COLO829 (cell line): ENCODE data around the gene HLX.

ENCODE experiments used
- DNase-seq: peaks from one replicate; pipeline ENCODE4 v3.0.0; 2012; ENCODE audit warnings: low spot score

HLX gene

DNA sequence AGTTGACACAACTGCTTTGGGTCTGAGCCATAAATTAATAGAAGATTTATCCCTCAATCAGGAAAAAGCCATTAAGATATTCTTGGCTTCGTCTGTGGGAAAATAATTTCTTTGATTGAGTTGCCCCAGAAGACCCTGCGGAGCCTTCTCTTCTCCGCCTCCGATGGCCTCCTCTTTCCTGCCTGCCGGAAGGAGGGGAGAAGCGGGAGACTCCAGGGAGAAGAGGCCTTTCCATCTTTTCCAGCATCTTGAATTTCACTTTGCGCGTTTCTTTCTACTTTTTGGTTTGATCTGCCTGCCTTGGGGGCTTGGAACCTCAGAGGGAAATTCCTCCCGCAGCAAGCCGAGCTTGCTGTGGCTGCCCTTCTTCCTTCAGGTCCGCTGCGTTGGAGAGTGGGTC lies 16.8 kb downstream of the HLX start:
- DNase-seq = no peak

DNA sequence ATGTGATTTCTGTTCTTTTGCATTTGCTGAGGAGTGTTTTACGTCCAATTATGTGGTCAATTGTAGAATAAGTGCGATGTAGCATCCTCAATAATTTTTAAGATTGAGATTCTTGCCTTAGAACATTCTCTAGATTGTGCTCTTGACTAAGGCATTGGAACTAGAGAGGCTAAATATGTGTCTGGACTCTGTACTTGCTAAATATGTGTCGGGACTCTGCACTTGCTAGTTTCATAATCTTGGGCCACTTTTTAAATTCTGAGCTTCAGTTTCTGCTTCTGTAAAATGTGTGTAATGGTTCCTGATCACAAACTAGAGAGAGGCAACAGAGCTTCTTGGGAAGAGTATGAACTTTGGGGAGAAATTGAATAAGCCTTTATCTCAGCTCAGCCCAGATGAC lies 21.6 kb downstream of the HLX start:
- no peak for DNase-seq

DNA sequence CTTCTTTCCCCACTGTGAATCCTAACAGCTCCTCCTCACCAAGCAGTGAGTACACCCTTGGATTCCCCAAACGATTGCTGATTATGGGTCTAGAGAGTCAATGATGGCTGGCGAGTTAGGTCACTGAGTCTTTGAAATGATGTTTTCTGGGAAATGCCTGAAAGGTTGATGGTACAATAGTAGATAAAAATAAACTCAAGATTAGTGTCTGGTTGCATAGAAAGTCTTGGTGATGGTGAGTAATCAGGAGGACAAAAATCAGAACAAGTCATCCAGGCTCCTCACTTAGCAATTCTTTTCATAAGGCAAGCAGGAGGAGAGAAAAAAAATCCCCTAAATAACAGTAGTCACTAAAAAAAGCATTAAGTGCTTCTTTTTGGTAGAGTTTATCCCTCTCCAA lies 22.6 kb downstream of the HLX start:
- no peak for DNase-seq

DNA sequence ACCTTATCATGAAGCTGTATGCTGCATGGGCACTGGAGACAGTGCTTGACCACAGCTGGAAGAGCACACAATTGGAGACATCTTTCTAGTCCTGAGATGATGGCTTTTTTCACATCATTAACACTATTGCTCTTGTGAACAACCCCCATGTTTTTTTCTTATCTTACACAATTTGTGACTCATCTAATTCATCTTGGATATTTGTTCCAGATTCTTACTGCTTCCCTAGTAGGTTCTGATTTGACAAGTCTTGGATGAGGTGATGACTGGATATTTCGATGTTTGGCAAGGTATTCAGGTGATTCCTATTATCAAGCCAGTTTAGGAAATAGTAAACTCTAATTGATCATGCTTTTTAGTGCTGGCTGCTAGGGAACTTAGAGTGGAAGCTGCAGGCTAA lies 23.7 kb downstream of the HLX start:
- DNase-seq = no peak

DNA sequence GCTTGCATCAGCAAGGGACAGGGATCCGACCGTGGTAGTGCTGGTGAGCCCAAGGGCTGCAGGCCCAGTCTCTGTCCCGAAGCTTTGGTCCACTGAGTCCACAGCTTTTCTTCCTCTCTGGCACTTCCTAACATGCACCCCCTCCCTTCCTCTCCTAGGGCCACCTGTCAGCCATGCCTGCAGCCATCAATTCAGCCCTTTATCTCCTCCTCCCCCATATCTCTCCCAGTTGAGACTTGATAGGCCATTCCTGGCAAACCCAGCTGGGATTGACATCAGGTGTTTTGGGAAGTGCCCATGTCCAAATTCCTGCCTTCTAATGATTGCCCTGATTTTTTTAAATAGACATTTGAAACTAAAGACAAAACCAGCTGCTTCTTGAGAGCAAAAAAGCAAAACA lies 25.6 kb downstream of the HLX start:
- DNase-seq = no peak

DNA sequence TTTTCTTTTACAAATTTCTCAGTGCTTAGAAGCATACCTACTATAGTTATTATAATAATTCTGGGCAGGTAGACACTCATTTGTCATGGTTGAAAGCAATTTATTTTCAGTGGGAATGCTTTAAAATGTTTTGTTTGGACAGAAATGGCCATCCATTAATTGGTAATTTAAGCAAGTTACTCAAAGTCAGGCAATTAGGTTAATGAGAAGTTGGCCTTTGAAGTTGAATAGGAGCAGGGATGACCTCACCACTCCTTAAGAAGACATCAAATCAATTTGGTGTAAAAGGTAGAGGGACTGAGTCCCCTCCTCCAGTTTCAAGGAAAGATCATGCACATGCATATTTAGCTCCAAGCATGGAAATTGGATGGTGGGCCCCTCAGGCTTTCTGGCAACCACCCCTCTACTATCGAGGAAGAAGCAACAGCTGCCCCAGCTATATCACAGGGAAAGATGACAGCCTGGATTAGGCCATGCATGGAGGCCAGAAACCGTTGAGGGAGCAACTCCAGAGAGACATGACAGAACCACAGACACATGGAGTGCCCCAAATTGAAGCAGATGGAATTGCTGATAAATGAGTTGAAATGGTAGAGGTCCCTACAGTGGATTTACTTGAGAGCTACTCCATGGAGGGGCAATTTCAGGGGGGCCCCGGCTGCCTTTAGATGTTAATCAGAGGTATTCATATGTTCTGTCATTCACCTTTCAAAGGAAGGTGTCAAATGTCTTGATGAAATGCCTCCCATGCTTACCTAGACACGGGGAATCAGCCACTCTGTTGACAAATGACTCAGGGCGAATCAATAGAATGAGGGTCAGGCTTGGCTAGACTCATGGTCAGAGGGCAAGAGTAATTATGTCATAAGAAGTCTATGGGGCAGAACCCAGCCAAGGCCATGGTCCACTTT lies 26.7 kb downstream of the HLX start:
- DNase-seq = no peak

DNA sequence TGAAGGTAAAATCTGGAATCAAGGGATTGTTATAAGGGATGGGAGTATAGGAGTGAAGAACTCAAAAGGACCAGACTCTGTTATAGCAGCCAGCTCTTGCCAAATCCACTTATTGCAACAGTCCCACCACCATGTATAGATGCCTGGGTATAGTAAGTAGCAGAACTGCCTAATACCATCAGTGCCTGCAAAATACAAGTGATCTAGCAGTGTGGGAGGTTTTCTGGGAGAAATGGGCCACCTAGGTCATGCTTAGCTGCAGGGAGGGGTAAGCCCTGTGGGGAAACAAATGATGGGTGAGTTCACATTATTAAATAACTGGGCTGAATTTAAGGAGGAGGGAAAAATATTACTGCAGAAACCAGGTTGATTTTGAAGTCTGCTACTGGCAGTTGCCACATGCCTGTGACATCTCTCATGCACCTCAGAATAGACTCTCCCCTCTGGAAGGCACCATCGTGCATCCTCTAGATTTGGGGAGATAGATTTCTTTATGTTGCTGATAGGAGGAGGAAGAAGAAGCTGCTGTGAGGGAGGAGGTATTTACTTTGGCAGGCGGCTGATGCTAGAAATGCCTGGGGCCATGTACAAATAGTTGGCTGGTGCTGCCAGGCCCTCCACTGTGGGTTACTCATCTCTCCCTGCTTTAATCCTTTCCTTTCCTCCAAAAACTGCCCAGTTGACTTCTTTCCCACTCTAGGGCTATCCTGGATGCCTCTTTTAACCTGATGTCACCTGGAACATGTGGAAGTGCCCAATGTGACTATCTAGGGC lies 27.5 kb downstream of the HLX start:
- peak; percentile 30 for DNase-seq

DNA sequence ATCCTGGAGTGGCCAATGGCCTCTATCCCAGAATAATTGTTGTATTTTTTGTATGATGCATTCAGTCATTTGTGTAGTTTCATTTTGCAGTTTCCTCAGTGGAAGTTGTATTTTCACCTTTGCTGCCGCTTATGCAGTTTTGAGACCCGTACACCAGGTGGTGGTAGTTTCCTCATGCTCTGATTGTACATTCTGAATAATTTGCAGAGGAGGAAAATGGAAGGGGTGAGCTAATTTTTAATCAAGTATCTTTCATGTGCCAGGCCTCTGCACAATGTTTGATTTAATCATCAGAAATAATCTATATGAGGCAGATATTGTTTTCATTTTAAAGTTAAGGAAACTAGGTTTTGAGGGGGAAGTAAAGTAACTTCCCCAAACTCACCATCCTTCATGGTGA lies 29.5 kb downstream of the HLX start:
- peak; percentile 35 for DNase-seq

DNA sequence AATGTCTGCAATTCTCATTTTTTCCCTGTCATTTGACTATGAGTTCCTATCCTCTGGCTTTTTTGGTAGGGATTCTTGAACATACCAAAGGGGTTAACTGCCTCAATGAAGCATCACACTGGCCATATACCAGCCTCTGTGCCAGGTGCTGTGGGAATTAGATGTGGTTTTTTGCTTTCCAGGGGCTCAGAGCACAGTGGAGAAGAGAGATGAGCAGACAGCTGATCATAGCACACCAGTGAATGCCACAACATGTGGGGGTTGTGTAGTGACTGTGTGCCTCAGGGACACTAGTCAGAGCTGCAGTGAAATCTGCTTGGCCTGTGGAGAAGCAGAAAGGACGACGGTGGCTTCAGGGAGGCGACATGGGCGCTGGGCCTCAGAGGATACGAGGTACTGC lies 30.8 kb downstream of the HLX start:
- DNase-seq = no peak

DNA sequence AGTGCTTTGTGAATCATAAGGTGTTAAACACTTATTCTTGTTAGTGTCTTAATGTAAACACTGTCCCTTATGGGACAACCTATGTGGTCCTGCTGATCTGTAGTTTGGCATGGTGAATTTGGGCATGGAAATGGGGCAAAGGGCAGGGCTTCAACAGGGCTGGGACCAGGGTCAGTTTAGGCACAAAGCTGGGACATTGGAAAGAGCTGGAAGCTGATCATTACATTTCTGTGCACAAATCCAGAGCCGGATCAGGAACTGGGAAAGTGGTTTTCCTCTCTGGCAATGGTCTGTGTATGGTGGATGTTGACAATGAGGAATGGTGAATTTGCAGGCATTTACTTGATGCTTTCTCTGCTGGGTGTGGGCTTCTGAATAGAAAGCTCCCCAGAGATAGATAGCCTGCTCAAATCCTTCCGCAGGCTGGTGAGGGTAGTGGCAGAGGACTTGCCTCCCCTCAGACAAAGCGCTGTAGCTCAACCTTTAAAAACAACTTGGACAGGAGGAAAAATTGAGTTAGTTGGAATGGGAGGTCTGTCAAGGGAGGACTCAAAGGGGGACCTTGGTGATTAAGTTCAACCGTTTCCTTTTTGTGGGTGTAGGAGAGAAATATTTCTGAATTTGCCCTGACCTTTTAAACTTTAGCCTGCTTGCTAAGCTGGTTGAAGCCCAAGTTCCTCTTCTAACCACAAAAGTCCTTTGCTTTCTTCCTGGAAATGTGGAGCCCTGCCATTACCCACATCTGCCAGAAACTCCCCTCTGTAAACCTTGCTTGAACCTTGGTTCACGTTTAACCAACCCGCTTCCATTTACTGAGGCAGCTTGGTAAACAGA lies 35.3 kb downstream of the HLX start:
- no peak for DNase-seq

DNA sequence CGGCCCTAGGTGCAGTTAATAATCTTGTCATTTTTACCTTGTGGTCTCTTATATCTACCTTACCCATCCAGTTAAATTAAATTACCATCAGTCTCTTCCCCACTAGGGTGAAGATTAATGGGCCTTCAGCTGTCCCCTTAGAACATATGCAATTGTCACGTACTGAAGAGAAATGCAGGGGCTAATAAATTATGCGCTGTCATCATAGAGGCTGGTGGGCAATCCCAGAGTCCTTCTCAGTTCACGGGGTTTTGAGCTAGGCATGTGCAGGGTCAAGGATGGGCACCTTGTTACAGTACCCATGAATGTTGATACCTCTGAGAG lies 35.8 kb downstream of the HLX start:
- no peak for DNase-seq

DNA sequence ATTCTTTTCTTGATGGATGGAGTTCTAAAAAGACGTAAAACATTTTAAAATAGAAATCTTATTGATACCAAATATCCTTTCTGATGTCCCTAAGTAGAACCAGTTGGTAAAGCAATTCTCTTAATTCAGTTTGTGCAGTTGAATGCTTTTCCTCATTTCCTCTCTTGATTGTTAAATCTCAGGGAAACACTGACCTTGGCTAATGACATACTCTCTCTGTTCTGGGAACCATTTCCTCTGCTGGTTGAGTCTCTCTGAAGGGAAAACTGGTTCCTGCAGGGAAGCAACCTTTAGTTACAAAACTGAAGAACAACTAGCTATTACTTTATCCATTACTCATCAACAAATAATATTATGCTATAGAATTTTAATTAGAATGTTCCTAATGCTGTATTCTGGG lies 36.7 kb downstream of the HLX start:
- no peak for DNase-seq

DNA sequence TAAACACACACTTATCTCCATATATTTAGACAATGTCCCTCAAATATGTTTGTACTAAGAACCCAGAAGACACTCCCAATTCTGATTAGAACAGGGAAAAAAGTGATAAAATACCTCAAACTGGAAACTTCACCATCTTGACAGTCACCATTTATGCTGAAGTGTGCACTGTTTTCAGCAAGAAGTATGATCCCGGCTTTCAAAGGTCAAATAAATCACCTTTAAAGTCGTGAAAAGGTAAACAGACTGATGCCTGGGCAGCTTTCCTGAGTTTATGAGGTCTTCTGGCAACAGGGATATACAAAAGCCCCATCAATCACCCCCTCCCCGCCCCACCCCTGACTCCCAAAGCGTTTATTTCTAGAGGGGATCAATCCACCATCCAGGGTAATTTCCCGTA lies 37.9 kb downstream of the HLX start:
- no peak for DNase-seq

DNA sequence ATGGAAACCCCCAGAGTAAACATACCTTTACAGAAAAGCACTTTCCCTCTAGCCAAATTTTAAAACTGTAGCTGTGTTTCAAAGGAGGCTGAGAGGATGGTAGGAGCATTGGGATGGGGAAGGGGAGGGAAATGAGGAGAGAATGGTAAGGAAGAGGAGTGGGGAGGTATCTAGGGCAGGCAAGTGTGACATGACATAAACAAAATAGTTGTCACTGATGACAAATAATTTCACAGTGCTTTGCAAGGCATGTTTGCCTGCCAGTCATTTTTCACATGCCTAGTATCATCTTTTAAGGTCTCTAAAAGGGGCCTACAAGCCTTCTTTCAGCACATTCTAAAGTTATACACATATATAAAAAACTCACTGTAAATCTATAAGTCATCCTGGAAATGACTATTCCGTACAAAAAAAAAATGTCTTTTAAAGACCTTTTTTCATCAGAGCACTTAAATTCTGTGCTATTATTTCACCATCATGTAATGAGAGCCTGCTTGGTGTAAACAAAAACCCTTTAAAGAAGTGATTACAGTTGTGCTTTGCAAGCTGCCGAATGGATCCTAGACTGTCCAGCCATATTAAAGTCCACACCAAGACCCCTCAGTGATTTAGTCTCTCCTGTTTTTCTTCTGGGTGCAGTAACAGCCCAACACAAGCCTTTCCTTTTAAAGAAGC lies 38.4 kb downstream of the HLX start:
- no peak for DNase-seq

DNA sequence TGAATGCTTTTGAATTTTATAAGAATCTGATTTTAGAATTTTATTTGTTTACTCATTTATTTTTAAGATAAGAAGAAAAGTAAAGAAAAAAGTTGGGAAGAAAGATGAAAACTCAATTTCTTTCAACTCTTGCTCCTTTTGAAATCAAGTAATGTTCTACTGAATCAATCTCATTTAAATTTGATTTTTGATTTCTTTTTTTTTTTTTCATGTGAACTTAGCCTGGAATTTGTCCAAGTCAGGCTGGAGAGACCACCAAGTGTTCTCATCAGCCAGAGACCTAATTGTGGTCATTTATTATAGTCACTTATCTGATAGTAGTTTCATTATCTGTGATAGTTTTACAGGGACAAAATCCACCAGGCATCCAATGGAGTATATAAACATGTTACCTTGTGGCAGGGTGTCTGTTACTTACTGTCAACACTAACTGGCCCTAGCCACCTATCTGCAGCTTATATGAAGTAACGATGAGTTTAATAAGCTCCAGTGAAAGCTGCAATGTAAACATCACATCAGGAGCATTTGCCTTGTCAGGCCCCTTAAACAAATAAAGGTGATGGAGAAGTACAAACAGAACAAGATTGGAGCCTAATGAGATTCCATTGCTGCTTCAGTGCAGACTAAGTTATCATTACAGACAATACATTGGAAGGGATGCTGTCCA lies 39.2 kb downstream of the HLX start:
- DNase-seq = no peak

DNA sequence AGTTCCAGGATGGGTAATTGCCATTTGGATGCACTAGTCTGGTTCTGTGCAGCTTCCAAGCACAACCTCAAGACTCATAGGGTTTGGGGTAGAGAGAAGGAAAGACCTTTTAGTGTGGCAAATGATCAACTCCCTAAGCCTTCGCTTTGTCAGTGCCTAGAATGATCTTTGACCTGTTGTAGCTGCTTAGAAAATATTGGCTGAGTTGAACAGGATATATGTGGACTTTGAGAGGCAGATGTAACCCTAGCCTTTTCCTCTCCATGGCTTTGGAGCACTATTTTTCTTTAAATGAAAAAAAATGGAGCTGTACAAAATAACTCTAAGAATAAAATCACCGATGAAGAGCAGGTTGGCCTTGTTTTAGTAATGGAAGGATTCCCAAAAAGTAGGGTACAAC lies 41.7 kb downstream of the HLX start:
- DNase-seq = no peak

DNA sequence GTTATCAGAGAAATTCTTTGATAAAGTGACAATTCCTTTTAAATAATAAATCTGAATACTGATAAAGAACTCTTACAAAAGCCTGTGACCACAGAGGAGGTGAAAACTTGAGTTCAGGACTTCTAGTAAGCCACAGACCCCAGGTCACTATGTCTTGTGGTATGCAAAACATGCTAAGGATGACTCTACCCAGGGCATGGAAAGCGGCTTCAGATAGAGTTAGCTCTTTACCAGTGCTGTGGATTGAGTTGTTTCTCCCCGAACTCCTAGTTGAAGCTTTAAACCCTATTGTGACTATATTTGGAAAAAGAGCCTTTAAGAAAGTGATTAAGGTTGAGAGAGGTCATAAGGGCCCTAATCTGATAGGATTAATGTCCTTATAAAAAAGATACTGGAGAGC lies 42.3 kb downstream of the HLX start:
- no peak for DNase-seq

DNA sequence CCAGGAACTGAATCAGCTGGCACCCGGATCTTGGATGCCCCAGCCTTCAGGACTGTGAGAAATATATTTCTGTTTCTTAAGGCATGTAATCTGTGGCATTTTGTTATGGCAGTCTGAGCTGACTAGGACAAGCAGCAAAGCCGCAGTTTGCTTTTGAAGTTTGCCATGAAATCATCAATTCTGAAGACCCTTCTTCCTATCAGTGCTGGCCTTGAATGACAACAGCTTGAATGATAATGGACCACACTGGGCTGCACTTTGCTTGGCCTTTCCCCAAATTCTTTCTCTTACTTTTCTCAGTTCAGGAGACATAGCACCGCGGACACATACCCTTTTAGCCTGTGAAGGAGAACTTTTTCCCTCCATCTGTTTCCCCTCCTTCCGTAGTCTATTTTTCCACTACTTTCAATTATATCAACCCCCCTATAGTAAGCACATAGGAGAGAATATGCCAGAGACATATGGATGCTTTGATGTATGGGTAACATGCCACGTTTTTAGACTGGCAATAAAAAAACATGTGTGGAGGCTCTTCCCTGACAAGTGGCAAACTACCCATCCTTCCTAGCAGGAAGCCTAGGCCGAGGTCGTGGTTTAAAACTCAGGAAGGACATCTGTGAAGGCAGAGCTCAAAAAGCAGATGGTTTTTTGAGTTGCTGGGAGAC lies 42.9 kb downstream of the HLX start:
- DNase-seq = no peak

DNA sequence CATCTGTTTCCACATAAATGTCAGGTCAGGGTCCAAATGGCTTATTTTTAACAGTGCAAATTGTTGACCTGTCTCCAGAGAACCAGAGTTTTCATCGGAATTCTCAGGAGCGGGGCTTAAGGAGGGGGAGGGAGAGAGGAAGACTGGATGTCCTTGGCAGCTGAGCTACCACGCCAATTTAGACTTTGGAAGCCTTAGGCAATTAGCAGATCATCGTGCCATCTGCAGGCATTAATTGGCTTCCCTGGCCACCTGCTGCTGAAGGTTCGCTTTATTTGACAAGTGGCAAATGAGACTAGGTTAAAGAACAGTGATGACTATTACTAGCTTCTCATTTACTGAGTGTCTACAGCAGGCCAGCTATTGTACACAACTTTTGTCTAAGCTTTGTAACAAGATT lies 43.7 kb downstream of the HLX start:
- DNase-seq = no peak

DNA sequence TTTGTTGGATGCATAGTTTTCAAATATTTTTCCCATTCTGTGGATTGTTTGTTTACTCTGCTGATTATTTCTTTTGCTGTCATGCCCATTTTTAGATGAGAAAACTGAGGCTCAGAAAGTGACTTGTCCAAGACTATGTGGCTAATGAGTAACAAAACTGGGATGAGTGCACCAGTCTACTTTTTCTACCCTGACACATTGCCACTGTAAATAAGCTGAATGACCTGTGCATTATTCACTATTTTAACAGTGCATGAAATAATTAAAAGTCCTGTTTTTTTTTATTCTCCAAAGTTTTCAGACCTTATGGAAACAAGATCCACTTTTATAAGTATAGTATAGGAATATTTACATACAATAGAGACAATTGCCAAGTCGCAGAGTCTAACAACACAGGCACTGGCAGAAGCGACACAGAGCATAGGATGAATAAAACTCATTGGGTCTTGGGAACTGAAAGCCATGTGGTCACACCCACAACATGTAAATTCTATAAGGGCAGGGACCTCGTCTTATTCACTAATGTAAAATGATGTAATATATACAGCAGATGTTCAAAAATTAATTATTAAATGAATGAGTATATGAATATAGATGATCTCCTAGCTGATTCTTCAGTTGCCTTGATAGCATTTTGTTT lies 45.2 kb downstream of the HLX start:
- DNase-seq = no peak

DNA sequence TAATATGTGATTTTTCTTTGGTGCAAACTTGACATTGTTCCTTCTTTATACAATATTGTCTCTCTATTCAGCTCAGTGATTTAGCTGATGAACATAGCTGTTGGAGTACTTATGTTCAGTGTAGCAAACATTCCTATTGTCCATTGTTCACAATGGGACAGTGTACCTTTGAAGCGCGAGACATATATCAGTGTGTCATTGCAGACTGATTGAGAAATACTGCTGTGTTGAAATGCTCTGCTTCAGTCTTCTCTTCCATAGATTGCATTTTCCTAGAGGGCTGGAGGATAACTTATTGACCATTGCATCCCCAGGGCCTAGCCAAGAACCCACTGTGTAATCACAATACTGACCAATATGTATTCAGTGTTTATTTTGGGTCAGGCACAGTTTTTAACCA lies 46.5 kb downstream of the HLX start:
- no peak for DNase-seq
